GM19193 (cell line): ENCODE results near the gene VWA2.

ENCODE experiments used
- POLR2A ChIP-seq: IDR thresholded peaks from 4 replicates; pipeline ENCODE4 v1.6.1; 2011; ENCODE audit not compliant: insufficient read depth, insufficient read length; ENCODE audit errors: extremely low read depth

VWA2 gene

DNA sequence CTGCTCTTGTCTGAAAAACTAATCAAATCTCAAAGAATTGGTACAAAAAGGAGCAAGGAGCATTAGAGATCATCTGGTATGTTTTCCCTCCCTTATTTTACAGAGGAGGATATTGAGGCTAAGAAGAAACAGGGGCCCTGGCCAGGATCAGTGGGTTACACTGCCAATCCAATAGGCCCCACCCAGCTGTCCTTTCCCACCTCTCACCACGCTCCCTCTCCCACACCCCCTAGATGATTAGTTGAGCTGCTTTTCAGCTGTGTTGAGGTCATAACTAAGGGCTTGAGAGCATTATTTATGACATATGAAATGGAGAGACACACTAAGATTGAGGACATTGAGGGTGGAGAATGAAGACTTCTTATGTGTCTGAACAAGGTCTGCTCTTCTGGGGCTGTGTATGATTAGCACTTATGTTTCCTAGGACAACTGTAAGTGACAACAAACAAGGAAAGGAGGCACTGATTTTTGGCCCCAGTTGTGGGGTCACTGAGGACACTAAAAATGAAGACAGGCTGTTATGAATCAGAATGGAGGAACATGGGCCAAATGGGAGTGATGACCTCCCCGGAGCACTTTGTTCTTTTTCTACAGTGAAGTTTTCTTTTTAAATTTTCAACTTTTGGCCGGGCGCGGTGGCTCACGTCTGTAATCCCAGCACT is 26.5 kb downstream of the VWA2 start:
- TF ChIP-seq POLR2A: no peak

- TF ChIP-seq POLR2A: no peak
Observed at GRCh38 chr10:114266521-114266920, 27.5 kb downstream of the VWA2 start.

DNA sequence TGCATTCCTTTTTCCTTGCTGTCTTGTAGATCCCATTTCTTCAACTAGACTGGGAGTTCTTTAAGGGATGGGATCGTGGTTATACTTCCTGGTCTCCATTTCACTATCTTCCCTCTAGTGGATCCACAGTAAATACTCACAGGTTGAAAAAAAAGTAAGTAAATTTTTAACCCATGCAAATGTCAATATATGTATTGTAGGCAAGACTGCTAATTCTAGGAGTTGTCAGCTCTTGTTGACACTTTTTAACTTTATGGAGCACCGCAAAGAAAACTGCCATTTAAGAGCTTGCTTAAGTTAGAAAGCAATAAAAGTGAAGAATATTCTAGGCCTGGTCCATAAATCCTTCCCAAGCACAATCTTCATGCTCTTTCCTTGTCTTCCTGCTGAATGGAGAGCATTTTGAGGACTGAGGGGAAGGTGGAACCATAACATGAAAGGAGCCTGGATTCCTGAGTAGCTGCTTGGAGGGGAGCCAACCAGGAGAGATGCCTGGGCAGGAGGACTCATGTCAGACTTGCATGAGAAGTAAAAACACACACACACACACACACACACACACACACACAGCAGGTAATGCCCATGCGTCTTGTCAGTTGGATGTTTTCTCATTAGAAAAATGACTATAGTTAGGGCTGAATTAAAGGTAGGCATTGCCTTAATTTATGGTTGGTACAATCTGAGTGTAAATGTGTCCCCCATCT is 32.2 kb downstream of the VWA2 start:
- TF ChIP-seq POLR2A: no peak

DNA sequence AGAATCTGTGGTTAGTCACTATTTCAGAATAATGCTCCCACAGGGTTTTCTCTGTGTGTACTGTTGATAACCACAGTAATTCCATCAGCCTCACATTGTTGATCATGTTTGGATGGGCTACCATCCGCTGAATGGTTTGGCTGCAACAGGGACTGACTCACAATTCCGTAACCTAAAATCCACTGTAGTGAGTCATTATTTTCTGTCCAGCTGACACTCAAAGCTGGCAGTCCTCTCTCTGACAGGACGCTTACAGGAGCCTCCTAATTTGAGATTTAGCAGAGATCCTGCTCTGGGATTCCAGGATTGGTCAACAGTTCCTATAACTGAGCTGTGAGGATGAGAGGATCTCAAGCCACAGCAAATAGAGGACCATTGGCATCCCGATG is 32.7 kb downstream of the VWA2 start:
- TF ChIP-seq POLR2A: no peak

- TF ChIP-seq POLR2A: no peak
Observed at GRCh38 chr10:114272696-114273095, 33.6 kb downstream of the VWA2 start.

DNA sequence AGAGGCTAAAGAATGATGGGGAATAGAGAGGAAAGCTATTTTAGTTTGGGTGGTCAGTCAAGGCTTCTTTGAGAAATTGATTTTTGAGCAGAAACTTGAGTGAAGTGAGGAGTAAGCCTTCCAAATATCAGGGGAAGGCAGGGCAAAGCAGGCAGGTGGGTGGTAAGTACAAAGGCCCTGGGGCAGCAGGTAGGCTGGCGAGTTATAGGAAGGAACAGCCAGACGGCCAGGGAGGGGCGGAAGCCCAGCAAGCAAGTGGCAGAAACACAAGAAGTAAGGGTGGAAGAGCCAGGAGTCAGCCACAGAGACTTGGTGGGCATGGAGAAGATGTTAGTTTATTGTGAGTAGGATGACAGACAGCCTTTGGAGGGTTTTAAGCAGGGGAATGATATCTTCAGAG is 34.9 kb downstream of the VWA2 start:
- no peak for TF ChIP-seq POLR2A

GRCh38 chr10:114274616-114275453 is 35.8 kb downstream of the VWA2 start:
- TF ChIP-seq POLR2A: no peak

- no peak for TF ChIP-seq POLR2A
Observed at GRCh38 chr10:114276066-114276465, 37.0 kb downstream of the VWA2 start.

- no peak for TF ChIP-seq POLR2A
Observed at GRCh38 chr10:114276671-114277070, 37.6 kb downstream of the VWA2 start.

GRCh38 chr10:114278140-114278883 is 39.3 kb downstream of the VWA2 start:
- no peak for TF ChIP-seq POLR2A

DNA sequence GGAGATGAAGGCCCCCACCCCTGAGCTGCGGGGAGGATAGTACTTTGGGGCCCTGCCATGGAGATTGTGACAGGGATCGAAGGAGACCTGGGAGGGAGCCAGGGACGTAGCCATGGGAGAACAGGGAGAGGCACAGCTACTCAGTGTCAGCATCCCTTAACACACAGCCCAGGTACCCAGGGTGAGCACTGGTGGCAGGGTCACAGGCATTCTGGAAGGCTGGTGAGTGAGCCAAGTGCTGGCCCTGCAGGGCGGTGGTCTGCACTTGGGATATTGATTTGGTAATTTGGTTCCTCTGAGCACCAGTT is 39.8 kb downstream of the VWA2 start:
- TF ChIP-seq POLR2A: no peak

DNA sequence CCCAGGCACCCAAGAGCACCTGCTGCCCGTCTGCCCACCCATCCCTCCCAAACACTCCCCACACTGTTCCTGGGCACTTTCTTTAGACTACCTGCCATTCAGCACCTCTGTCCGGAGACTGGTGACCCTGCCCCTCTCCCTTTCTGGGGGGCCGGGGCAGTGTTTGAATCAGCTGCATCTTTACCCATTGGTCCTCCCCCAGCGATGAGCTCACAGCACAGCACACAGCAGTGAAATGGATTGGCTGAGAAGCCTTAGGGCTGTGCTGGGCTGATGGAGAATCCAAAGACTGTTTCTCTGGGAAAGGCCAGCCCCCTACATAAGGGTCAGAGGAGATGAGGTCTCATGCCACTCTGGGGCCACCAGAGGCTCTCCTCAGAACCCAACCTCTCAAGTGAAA is 40.2 kb downstream of the VWA2 start:
- no peak for TF ChIP-seq POLR2A

DNA sequence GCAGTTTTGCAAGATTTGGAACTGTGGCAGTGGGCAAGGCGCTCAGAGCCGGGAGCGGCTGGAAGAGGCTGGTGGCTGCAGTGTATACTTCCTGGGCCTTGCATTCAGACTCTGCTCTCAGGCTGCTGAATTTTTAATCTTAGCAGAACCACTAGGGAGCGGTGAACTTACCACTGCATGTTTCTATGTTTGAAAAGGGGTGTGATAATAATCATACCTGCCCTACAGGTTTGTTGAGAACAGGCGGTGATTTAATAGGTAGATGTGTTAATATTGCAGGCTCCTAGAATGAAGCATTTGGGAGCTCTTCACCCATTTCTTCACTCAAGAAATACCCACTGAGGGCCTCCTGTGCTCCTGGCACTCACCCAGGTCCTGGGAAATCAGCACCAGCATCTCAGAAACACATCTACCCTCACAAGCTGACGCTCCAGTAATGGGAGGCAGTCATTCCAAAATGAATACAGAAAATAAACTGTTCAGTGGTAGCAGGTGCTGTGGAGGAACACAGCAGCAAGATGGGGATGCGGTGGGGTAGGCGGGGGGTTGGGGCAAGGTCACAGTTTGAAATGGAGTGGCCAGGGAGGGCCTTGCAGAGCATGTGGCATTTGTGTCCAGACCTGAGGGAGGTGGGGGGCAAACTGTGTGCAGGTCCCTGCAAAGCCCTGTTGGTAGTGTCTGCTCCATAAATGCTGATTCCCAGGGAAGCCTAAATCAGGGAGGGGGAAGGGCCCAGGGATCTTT is 41.0 kb downstream of the VWA2 start:
- TF ChIP-seq POLR2A: no peak

DNA sequence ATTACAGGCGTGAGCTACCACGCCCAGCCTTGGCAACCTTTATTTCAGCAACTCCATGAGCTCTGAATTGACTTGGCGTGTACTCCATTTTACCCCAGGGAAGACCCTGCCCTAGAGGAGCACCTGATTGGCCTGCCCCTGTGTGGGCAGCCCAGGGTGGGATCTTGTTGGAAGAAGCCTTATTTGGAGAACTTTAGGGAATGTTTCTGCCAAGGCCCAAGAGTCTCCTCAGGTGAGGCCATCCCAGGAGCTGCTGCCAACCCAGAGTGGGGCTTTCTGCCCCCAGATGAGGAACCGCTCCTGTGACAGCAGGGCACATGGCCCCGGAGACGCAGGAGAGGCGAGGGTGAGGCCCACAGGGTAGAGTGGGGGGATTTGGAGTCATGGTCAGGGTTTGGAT is 42.0 kb downstream of the VWA2 start:
- no peak for TF ChIP-seq POLR2A
